ELF-1 (cell line): ENCODE data around the gene EFNA1.

Experiments
- DNase-seq: peaks from one replicate; pipeline ENCODE4 v3.0.0-alpha.2; 2016; ENCODE audit warnings: low read depth, low spot score

EFNA1 gene

GRCh38 chr1:155127105-155127966, at the start of gene EFNA1:
Gene EFNA1 (plus strand): TSS chr1:155127876. CDS start chr1:155127978, 102 bp downstream.
- peak; percentile 79 for DNase-seq

GRCh38 chr1:155078469-155079209, 49.0 kb upstream of the EFNA1 start, which contains the start of gene EFNA3:
Gene EFNA3 (plus strand): TSS chr1:155078837. CDS start chr1:155078942, 105 bp downstream.
- DNase-seq, result no peak

DNA sequence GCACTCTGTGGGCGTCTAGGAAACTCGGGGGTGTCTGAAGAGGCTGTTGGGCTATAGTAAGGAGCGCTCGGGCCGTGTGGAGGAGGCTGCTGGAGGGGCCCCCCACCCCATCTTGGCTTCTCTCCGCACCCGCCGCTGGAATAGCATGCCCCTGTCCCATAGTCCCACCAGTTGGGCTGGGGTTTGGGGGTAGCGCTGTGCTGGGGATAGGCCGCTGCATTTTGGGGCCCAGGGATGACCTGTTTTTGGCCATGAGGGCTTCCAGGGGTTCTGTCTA, 48.5 kb upstream of the EFNA1 start:
- DNase-seq, result no peak

DNA sequence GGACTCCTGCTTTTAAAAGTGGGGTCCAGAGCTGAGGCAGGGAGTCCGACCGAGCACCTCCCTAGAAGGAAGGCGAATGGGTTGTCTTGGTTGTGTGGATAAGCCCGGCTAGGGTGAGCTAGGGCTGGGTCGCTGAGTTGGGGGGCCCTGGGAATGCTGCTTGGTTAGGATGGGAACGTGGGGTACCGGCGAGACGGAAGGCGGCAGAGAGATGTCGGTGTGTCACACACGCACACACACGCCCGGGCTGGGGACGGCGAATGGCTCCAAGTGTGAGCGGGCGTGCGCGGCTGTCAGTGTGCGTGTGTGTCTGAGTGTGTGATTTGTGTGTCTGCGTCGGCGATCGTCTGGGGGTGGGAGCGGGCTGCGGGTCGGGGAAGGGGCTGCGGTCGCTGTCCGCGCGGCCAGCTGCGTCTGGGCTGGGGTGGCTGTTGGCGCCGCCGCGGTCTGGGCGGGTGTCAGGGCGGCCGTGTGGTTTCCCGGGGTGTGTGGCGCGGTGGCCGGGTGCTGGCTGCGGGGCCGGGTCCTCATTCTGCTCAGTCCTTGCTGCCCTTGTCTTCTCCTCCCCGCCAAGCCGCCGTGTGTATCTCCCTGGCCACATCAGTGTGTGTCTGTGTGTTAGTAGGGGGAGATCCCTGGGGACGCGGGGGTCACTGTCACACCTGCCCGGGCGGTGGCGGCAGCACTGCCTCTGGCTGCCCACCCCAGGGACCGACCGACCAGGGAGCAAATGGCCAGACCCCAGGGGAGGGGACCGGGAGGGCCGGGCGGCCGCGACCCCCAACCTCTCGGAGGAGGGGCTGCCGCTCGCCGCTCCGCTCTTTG, 48.0 kb upstream of the EFNA1 start:
- DNase-seq, result peak; percentile 44

DNA sequence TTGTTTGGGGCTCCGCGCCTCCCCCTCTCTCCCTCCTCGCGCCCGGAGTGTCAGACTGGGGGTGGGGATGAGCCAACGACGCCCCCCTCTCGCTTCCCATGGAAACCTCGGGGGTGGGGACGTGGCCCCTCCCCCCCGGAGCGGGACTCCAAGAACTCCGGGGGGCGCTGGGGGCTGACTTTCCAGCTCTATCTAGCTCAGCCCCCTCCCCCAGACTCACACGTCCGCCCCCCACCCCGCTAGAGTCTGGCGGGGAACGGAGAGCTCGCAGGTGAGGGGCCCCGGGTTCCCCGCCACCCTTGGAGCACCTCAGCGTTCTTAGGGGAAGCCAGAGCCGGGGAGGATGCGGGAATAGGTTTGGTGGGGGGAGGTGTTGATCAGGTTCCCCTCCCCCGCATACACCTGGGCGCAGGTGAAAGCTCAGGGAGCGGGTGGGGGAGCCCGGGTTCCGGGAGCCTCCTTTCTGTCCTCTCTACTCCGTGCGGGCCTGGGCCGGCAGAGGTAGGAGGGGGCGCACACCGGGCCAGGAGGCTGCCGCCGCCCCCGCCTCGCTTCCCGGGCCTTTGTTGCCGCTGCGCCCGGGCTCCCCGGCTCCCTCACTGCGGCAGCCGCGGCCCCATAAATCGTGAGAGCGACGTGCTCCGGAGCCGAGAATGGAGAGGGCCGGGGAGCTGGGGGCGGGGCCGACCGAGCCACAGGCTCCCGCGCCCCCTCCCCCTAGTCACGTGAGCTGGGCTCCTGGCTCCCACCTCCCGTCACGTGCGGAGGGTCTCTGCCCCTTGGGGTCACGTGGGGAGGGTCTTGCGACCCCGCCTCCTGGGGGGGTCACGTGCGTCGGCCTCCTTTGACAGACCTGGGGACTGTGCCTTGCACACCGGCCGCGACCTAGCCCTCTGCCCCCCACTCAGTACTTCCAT, 47.1 kb upstream of the EFNA1 start:
- peak; percentile 85 for DNase-seq

DNA sequence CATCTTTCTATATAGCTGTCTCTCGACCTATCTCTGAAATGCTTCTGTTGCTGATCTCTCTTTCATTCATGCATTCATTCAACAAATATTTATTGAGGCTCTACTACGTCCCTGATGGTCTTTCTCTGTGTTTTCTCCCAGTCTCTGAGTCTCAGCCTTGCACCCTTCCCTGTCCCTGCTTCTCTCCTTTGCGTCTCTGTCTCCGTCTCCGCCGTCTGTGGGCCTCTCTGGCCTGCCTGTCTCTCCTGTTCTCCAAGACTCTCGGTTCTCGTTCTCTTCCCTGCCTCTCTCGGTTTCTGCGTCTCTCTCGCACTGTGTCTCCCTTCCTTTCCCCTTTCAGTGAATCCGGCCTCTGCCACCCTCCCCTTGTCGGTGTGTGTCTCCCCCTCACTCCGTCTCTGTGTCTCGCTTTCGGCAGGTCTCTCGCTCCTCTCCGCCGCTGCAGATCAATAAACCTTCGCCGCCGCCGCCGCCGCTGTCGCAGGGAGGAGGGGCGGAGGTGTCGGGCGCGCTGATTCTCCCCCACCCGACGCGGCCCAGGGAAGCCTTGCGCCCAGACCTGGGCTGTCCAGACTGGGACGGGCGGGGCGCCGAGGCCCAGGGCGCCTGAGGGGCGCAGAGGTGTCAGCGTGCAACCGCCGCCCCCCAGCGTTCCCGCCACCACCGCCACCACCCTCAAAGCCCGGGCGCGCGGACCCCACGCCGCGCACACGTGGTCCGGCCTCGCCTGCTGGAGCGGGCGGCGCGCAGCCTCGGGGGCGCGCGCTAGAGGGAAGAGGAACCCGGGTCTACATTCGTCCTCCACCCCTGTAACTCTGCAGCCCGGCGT, 46.0 kb upstream of the EFNA1 start:
- DNase-seq, result peak; percentile 53

DNA sequence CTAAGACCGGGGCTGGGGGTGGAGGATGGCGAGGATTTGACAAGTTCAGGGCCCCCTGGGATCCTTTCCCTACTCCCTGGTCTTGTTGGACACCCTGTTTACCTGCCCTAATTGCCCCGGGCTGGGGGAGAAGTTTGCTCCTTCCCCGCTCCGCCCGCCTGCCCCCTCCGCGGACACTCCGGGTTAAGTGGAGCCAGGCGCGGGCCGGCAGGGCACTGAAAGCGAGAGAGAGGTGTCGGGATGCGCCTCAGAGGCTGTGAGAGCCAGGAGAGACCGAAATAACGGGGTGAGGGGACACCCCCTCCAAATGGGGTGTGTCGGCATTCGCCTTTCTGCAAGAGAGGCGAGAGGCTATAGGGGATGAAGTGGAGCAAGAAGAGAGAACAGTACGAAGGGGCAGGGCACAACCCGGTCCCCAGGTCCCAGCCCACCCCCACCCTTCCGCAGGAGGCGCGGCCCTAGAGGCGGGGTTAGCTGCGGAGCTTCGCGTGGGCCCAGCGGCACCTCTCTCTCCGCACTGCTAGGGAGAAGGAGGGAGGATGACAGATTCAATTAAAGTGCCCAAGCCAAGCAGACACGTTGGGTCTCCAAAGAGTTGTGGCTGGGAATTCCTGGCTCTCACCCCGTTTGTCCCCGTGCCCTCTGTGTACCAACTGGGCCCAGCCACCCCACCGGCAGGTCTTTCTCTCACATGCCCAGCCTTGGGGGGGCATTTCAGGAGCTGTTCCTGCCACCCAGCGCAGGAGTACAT, 45.2 kb upstream of the EFNA1 start:
- DNase-seq, result no peak

DNA sequence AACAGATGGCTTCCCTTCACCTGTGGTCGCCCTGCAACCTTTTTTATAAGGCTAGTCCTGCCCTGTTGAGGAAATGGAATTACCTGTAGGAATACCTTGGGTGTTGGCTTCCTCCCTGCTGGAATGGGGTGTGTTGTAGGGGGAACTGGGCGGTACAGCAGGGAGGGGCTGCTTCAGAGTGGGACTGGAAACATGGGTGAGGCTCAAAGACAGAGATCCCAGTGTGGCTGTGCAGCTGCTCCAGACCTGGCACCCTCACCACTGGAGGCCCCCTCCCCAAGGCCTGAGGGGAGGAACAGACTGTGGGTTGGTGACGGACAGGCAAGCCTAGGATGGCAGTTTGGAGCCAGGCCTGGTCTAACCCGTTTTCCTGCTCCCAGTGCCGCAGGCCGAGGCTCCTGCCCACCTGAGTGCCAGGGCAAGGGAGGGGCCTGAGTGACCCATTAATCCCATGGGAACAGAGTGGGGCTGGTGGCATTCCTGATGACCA, 44.6 kb upstream of the EFNA1 start:
- peak; percentile 44 for DNase-seq

- peak; percentile 14 for DNase-seq
Observed at GRCh38 chr1:155083865-155084721, 43.6 kb upstream of the EFNA1 start.

DNA sequence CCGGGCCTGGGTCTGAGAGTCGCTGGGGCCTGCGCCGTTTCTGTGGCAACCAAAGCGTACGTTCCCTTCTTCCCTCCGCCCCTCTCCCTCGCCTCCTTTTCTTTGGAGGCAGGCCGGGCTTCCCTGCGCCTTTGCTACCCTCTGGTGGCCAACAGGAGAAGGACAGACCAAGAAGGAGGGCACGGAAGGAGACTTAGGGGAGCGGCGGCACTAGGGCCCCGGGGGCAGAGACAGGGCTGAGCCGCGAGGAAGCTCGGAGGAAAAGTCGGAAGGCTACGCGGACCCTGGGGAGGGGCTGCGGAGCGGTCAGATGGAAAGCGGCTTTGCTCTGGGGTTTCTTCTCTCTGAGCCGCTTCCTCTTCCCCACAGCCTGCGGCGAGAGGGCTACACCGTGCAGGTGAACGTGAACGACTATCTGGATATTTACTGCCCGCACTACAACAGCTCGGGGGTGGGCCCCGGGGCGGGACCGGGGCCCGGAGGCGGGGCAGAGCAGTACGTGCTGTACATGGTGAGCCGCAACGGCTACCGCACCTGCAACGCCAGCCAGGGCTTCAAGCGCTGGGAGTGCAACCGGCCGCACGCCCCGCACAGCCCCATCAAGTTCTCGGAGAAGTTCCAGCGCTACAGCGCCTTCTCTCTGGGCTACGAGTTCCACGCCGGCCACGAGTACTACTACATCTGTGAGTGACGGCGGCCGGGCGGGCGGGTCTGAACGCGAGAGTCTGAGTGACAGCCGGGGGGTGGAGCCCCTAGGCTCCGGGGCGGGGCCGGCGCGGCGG, 42.8 kb upstream of the EFNA1 start:
- peak; percentile 98 for DNase-seq

DNA sequence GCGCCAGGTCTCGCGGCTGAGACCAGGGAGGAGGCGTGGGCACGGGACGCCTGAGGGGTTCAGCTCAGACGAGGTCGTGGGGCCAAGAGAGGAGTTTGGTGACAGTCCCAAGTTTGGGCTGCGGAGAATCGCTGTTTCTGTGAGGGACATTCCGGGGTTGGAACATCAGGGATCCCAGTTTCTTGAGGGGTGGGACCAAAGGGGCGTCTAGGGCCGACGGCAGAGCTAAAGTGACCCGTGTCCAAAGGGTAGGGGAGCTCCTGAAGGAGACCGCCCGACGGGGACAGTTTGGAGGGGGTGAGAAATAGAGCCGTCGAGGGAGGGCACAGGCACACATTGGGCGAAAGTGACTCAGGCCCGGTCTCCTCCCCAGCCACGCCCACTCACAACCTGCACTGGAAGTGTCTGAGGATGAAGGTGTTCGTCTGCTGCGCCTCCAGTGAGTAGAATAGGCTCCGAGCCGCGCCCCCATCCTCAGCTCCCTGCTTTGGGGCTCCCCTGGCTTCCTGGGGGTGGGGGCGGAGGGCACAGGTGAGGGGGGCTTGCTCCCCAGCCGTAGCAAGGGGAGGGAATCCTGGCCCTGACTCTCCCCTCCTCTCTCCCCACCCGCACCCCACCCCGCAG, 42.1 kb upstream of the EFNA1 start:
- DNase-seq, result no peak

DNA sequence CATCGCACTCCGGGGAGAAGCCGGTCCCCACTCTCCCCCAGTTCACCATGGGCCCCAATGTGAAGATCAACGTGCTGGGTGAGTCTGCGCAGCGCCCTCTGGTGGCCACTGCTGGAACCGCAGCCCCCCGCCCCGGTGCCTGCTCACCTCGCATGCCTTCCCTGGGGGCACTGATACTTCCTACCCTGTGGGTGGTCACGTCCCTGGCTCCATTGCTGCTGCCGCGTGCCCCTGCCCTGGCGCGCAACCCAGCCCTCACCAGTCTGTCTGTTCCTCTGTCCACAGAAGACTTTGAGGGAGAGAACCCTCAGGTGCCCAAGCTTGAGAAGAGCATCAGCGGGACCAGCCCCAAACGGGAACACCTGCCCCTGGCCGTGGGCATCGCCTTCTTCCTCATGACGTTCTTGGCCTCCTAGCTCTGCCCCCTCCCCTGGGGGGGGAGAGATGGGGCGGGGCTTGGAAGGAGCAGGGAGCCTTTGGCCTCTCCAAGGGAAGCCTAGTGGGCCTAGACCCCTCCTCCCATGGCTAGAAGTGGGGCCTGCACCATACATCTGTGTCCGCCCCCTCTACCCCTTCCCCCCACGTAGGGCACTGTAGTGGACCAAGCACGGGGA, 41.4 kb upstream of the EFNA1 start:
- DNase-seq, result peak; percentile 96

DNA sequence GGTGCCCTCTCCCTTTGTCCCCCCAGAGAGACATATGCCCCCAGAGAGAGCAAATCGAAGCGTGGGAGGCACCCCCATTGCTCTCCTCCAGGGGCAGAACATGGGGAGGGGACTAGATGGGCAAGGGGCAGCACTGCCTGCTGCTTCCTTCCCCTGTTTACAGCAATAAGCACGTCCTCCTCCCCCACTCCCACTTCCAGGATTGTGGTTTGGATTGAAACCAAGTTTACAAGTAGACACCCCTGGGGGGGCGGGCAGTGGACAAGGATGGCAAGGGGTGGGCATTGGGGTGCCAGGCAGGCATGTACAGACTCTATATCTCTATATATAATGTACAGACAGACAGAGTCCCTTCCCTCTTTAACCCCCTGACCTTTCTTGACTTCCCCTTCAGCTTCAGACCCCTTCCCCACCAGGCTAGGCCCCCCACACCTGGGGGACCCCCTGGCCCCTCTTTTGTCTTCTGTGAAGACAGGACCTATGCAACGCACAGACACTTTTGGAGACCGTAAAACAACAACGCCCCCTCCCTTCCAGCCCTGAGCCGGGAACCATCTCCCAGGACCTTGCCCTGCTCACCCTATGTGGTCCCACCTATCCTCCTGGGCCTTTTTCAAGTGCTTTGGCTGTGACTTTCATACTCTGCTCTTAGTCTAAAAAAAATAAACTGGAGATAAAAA, 40.7 kb upstream of the EFNA1 start:
- DNase-seq, result peak; percentile 51

DNA sequence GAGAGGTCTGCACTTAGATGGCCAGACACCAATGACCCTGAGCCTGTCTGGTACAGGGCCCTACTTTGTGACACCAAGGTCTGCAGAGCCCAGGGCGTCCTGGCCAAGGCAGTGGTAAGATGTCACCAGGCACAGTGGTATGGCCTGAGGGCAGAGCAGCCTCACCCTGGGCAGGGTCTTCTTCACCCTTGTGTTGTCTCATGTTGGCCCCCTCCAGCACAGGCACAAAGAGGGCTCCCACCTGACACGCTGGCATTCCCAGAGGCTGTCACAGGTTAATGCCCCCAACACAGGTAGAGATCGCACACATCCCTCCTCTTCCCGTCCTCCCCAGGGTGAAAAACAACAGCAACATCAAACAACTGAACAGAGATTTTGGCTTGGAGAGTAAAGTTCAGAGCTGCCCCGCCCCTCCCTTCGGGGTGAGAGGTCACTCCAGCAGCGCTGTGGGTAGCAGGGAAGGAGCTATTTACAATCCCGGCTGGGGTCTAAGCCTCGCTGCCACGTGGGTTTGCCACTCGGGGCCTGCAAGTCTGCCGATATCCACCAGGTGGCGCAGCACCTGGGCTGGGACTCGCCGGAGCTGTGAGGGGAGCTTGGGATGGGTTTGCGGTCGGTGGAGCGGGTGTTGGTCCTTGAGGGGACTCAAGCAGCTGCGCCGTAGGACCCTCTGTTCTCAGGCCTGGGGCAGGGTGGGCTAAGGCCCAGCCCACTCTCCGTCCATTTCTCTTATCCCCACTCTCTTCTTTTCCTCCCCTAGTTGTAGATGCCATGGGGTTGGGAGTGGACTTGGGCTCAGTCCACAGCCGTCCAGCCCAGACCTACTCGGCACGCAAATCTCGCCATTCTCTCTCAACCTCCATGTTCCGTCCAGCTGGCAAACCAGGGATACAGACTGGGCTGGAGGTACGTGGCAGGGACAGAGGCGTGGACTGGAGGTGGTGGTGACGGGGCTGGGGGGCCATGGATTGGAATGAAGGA, 36.3 kb upstream of the EFNA1 start:
- peak; percentile 95 for DNase-seq

DNA sequence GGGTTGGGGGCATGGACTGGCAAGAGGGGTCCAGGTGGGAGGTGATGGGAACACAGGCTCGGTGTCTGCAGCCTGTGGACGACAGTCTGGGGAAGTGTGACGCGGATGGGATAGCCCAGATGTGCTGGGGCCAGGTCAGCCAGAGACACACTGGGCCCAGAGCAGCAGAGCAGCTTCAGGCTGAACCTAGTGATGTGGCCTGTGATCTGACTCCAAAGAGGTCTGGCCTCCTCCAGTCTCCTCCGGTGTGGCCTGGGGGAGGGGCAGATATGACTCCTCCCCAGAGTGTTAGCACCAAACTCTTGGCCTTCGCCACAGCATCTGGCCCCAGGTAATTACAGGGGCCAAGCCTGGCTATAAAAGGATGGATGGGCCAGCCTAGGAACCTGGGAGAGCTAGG, 35.5 kb upstream of the EFNA1 start:
- DNase-seq, result no peak
